Astrocyte of the cerebellum (primary cell): ENCODE measurements around the gene TSPO2.

Experiments
- DNase-seq: peaks from one replicate; pipeline ENCODE4 v3.0.0-alpha.2; 2011; ENCODE audit warnings: low read depth
- H3K4me3 ChIP-seq: 2 replicates; pipeline ENCODE4 v1.5.1; 2011; ENCODE audit warnings: mild to moderate bottlenecking, low read depth, low read length, moderate library complexity
- in situ Hi-C: cut with HindIII; loops from 2 replicates; pipeline ENCODE4 v1.10.0; 2017; ENCODE audit warnings: low sequenced_read_pairs
- TF ChIP-seq, protein P1 (sequence below): IDR thresholded peaks from 2 replicates; pipeline ENCODE4 v1.5.1; 2012; ENCODE audit warnings: low read length, low read depth, moderate library complexity, mild to moderate bottlenecking; ENCODE audit errors: missing control alignments

TSPO2 gene

DNA sequence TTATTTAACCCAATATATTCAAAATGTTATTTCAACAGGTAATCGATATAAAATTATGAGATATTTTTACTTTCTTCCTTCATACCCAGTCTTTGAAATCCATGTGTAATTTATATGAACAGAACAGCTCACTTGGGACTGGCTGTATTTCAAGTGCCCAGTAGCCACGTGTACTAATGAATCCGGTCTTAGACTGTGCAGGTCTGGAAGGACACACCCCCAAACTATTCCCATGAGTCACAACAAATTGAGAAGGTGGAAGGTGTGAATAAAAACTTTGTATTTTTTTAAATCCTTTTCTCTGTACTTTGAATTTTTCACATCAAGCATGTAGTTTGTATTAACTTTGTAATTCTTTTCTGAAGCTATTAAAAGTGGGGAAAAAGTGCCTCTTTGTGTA, 6.1 kb upstream of the TSPO2 start:
- in situ Hi-C loops, result no loop called here
- no peak overlapping the region for H3K4me3 ChIP-seq
- no peak for DNase-seq
- TF ChIP-seq, protein P1, sequence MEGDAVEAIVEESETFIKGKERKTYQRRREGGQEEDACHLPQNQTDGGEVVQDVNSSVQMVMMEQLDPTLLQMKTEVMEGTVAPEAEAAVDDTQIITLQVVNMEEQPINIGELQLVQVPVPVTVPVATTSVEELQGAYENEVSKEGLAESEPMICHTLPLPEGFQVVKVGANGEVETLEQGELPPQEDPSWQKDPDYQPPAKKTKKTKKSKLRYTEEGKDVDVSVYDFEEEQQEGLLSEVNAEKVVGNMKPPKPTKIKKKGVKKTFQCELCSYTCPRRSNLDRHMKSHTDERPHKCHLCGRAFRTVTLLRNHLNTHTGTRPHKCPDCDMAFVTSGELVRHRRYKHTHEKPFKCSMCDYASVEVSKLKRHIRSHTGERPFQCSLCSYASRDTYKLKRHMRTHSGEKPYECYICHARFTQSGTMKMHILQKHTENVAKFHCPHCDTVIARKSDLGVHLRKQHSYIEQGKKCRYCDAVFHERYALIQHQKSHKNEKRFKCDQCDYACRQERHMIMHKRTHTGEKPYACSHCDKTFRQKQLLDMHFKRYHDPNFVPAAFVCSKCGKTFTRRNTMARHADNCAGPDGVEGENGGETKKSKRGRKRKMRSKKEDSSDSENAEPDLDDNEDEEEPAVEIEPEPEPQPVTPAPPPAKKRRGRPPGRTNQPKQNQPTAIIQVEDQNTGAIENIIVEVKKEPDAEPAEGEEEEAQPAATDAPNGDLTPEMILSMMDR, result no peak

DNA sequence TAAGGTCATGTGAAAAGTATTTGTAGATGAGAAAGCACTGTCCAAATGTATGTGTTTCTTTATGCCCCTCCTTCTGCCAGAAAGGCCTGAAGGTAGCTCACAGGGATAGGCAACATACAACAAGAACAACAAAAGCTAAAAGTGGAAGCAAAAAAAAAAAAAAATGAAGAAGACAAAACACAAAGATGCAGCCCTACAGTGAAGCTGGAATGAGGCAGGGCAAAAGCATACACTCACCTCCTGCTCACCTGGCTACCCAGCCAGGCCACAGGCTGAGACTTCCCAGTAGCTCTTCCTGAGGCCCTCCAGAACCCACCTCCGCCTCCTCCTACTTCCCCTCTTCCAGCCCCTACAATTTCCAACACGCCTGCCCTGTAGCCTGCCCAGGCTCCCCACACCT, 5.7 kb upstream of the TSPO2 start:
- in situ Hi-C loops, result no loop called here
- TF ChIP-seq, protein P1, result no peak
- no peak for DNase-seq
- H3K4me3 ChIP-seq, result no peak overlapping the region

DNA sequence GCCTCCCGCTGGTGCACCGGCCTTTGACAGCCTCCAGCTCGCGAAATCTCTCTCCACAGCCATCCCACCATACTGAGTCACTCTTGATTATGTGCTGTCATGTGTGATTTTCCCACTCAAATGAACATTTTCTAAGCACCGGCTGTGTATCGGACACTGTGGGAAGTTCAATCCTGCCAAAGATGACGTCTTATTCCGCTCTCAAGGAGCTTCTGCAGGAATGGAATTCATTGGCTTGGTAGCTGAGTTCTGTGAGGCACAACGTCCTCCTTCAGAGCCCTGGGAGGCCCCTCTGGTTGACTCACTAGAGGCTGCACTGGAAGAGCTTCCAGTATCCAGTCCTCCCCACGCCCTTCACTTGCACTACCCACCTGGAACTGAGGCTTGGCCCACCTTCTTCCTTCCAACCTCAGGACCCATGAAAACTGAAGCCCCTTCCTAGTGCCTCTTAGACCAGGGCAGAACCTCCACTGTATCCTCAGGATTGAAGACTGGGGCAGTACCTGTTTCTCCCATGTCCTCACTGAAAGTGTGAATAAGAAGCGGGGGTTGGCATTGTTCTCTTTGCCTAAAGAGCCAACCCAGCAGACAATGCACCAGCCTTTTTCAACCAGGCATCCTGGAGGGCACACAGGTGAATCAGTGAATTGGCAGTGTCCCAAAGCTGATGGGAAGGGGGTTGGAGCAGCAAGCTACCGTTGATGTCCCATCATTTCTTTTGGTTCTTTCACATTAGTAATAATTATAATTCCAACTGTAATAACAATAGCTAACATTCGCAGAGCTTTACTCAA, 5.0 kb upstream of the TSPO2 start:
- no peak for DNase-seq
- H3K4me3 ChIP-seq, result no peak overlapping the region
- in situ Hi-C loops, result no loop called here
- TF ChIP-seq, protein P1, result no peak

DNA sequence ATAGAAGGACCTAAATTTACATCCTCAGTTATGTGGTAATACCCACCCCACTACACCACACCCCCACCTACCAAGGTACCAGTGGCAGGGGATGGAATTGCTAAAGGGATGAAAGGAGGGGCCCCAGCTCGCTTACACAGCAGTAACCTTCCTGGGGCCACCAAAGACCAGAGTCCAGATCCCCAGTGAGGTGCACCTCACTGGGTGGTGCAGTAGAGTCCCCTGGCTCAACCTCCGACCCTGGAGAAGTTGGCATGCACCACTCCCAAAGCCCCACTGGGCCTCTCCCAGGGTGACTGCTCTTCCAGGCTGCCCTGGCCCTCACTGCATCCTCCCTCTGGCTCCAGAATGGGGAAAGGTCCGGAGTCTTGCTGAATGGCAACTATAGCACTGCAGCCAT, 4.1 kb upstream of the TSPO2 start:
- TF ChIP-seq, protein P1, result no peak
- in situ Hi-C loops, result no loop called here
- no peak for DNase-seq
- H3K4me3 ChIP-seq, result no peak overlapping the region

DNA sequence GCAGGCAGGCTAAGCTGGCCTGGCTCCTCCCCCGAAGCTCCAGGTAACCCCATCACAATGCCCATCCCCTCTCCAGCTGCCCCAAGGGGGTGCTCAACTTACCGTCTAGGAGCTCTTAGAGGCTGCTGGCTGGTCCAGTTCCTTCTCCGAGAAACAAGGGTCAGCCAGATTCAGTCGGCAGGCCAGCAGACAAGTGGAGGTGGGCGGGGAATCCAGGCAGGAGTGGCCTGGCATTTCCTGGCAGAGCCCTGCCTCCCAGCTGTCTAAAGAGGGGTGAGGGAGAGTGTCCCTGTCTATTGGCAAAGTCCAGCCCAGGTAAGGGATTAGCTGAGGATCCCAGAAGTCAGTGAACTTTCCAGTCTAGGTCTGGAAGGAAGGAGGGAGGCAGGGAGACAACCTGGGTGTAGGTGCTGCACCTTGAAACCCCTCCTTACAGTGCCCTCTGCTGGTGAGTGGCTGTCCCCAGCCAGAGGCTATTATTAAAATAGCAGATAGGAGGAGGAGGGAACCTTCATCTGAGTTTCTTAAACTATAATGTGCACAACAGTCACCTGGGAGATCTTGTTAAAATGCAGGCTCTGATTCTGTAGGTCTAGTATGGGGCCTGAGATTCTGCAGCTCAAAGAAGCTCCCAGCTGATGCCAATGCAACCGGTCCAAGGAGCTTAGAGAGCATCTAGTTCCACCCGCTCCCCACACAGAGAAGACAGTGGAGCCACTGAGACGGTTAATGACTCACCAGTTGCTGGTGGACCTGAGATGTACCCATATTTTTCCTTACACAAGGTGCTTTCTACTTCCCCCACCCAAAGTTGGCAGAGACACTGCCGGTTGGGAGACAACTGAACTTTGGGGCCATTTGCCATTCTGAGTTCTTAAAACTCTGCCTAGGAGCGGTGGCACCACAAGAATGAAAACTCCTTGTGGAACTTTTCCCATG, 2.9 kb upstream of the TSPO2 start, which contains the start of gene UNC5CL:
TSS of gene UNC5CL (minus strand) at position 162 of the 939 bp plus-strand sequence. CDS start 4,147 bp downstream, outside the sequence.
- no peak for DNase-seq
- H3K4me3 ChIP-seq, result no peak within 1 kb of the TSS
- in situ Hi-C loops, result no loop called here
- TF ChIP-seq, protein P1, result peak; percentile 65

DNA sequence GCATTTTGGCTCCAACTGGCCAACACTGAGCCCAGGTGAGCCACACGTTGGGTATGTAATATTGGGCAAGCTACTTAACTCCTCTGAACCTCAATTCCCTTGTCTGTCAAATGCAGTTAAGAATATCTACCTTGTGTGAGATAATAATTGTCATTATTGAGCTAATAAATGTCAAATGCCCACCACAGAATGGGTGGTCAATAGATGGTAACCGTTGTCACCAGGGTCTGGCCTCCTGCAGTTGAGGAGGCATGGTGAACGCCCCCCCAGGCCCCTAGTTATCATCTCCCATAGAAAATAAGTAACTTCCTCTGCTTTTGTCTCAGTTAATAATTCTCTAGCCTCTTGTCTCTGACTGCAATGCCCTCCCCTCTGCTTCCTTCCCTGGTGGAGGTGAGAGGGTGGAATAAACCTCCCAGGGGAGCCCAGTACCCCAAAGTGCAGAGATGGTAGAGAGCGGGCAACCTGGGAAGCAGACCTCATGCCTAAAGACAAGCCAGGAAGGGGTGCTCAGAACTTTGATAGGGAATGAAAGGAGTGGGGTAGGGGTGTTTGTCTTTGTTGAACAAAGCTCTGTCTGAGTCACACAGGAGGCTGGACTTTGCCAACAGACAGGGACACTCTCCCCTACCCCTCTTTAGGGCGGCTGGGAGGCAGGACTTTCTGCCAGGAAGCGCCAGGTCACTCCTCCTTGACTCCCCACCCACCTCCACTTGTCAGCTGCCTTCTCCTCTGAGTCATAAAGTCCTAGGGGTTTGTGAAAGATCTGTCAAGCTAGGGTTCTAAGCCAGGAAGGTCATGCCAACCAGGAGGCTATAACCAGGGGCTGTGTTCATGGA, 1.9 kb upstream of the TSPO2 start:
- TF ChIP-seq, protein P1, result no peak
- no peak overlapping the region for H3K4me3 ChIP-seq
- in situ Hi-C loops, result no loop called here

More for the DNA sequence above, 1.9 kb upstream of the TSPO2 start:
- no peak for DNase-seq
